NCI-H146 treated with DMSO at 0.1 percent for 48 hours (cell line): Measurements from ENCODE around the gene ADGRE3.
A peak's percentile ranks its signal among the peaks of the same experiment; 100 is the strongest.
"Not testable (repeated sequence)": the region's sequence is repeated elsewhere in the genome, so short reads cannot be mapped to it uniquely, and the experiment has no call there.

ENCODE experiments used
- DNase-seq: peaks from one replicate; lab custom pipeline; 2025; ENCODE audit not compliant: unreplicated experiment; lab: John Stamatoyannopoulos, UW

Gene ADGRE3

DNA sequence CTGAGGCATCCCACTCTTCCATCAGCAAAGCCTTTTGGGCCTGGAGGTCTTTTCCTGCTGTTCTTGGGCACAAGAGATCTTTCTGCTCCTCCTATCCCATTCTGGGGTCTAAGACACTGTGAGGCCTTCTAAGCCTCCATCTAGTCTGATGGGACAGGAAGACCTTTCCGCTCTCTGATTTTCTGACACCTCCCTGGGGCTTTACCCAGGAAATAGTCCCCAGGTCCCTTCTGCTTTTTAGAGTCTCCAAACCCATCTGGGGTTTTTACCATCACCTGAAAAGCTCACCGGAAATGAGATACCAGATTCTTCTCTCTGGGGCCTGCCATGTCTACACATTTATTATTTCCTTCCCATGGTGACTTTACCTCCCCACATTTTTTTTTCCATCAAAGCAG is 70.7 kb downstream of the ADGRE3 start:
- no peak for DNase-seq

GRCh38 chr19:14599548-14600147 is 75.0 kb downstream of the ADGRE3 start:
- DNase-seq = no peak

DNA sequence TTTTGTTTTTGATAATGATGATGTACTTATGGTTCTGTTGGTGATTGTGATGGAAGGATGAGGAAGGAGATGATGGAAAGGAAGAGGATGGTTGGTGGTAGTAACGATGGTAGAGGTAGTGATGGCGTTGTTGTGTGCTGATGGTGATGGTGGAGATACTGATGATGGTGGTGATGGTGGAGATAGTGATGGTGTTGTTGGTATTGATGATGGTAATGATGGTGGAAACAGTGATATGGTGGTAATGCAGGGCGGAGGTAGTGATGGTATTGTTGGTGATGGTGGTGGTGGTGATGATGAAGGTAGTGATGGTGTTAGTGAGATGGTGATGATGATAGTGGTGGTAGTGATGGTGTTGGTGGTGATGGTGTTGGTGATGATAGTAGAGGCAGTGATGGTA is 79.1 kb downstream of the ADGRE3 start:
- no peak for DNase-seq

DNA sequence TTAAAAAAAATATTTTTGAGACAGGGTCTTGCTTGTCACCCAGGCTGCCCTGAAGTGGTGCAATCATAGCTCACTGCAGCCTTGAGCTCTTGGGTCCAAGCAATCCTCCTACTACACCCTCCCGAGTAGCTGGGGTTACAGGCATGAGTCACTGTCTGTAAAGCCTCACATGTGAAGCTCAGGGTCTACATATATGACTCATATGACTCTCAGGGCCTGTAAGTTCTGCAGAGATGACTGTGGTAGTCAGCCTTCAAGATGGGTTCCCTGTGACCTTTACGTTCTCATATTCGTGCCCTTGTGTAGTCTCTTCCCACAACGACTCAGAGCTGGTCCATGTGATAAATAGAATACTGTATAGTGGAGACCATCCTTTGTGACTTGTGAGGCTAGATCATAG is 85.2 kb downstream of the ADGRE3 start:
- DNase-seq = not testable (repeated sequence)

GRCh38 chr19:14585187-14585586 is 89.5 kb downstream of the ADGRE3 start:
- not testable (repeated sequence) for DNase-seq

DNA sequence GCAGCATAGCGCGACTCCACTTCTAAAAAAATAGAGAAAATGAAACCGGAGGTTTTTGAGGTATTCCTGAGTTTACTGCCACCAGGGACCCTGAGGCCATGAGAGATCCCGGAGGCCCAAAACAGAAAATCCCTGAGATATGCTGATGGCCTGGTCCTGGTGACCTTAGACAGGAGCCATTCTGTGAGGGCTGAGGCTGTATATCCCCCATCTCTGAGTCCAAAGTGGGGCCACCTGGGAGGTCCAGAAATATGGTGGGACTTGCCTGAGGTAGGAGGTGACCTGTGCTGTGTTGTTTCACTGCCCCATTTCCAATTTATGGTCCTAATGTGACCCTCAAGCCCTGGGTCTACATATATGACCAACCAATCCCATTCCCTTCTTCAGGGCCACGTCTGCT is 90.3 kb downstream of the ADGRE3 start:
- DNase-seq = not testable (repeated sequence)

DNA sequence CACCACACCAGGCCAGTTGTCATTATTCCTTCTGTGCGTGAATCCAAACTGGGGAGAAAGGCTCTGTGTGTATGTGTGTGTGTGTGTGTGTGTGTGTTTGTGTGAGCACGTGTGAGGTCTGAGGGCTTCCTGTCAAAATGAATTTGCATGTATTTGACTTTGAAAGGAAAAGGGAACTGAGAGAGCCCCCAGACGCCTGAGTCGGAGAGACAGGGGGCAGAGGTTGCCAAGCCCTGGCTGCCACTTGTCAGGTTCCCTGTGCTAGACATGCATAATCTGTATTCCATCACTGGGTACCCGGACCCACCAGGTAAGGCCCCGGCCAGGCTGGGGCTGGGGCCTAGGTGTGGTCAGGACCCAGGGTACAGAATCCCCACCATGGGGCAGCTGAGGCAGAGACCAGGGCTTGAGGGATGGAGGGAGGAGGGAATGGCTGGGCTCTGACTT is 91.7 kb downstream of the ADGRE3 start, which contains the start of gene CLEC17A:
Gene CLEC17A, plus strand, starts transcription at position 191 of the 447 bp plus-strand sequence. Its CDS starts 77 bp downstream, at position 268.
- no peak for DNase-seq

DNA sequence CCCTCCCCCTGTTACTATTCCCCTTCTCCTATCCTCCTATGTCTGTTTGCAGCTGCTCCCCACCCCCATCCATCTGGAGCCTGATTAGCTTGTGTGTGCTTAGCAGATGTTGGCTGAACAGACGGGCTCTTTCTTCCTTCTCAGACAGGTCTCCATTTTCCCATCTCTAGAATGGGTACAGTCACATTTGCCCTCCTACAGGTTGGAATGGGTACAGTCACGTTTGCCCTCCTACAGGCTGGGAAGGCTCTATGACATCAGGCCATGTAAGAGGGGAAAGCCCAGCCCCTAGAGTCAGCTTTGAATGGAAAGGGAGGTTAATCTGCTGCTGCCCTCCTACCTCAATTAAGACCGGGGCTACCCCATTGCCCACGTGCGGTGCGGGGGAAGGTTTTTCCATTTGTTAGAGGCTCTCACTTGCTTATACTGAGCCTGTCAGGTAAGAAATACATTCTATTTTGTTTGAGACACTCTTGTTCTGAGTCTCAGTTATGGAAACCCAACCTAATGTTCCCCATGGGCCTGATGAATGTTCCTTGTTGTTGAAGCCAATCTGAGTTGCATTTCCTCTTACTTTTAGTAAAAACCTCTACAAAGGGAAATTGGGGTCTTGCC is 93.9 kb downstream of the ADGRE3 start:
- no peak for DNase-seq

DNA sequence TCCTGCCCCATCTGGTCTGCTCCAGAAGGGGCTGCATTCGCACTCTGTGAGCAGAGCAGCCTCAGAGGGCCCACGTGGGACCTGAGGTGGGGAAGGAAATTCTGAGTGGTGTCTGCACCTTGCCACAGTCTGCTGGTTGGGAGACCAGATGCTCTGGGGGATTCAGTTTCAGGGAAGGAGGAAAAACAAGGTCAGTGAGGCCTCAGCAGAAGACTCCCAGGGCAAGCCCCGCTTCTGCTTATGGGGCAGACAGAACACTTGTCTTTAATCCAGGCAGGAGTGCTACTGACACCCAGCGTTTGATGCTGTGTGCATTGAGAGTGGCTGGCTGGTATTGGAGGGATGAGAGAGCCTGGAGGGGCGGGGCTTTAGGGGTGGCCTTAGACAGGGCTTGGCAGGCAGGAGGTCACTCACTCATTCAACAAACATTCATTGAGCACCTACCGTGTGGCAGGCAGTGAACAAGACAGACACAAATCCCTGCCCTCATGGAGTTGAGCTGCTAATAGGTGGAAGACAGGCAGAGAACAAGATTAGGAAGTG is 96.7 kb downstream of the ADGRE3 start:
- DNase-seq = no peak

GRCh38 chr19:14577264-14577663 is 97.4 kb downstream of the ADGRE3 start:
- no peak for DNase-seq

- no peak for DNase-seq
These were observed 98.3 kb downstream of the ADGRE3 start for GRCh38 chr19:14576363-14576762.

GRCh38 chr19:14575428-14575980 is 99.1 kb downstream of the ADGRE3 start:
- no peak for DNase-seq

DNA sequence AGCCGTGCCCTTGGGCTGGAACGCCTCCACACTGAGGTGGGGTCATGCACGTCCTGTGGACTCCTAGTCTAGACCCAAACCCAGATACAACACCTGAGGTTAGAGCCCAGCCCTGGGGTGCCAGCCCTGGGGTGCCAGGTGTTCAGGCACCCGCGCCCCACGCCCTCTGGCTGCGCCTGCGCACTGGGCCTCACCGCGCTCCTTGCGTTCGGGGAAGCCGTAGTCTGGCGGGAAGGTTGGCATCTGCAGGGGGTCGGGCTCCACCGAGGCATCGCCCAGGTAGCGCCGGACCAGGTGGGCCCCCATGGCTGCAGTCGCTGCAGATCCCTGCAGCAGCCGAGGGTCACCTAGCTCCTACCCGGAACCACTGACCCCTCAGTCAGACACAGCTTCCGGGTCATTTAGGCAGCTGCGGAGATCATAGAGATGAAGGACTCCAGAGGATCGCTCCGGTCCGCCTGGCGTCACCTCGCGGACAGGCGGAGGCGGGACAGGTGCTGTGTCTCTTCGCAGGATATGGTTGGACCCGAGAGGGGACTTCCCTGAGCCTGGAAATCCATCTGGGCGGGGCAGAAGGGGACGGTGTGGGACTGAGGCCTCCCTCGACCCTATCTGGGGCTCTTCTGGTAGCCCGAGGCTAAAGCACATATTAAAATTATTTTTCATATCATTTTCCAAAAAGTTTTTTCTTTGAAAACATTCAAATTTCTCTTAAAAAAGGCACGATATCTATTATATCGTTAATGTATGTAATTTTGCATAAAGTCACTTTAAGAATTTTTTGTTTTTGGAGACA is 102.8 kb downstream of the ADGRE3 start, which contains the start of gene NDUFB7:
Gene NDUFB7, minus strand, starts transcription at position 372 of the 796 bp plus-strand sequence. Its CDS starts 66 bp downstream, at position 306.
- peak; percentile 91 for DNase-seq

- no peak for DNase-seq
These were observed 103.6 kb downstream of the ADGRE3 start for GRCh38 chr19:14570864-14571527.
